Activated T-helper 1 cell treated with Interleukin-2 at 50 U/mL for 16 hours (primary cell): ENCODE data around the gene FILIP1L.
"Not testable (repeated sequence)": the region's sequence is repeated elsewhere in the genome, so short reads cannot be mapped to it uniquely, and the experiment has no call there.

ENCODE experiments used
- DNase-seq: peaks from one replicate; pipeline ENCODE4 v3.0.0-alpha.2; 2020; ENCODE audit warnings: low read depth

The FILIP1L gene

GRCh38 chr3:100098784-100099070 is 15.6 kb downstream of the FILIP1L start:
- DNase-seq = no peak

GRCh38 chr3:100097919-100098783 is 16.1 kb downstream of the FILIP1L start:
- DNase-seq = no peak

GRCh38 chr3:100096866-100097265 is 17.4 kb downstream of the FILIP1L start:
- no peak for DNase-seq

GRCh38 chr3:100096286-100096685 is 18.0 kb downstream of the FILIP1L start:
- not testable (repeated sequence) for DNase-seq

- no peak for DNase-seq
Measured at GRCh38 chr3:100093831-100094230, 20.5 kb downstream of the FILIP1L start.

GRCh38 chr3:100090669-100091005 is 23.7 kb downstream of the FILIP1L start:
- no peak for DNase-seq

GRCh38 chr3:100089812-100090668 is 24.3 kb downstream of the FILIP1L start:
- DNase-seq = no peak

- DNase-seq = no peak
Measured at GRCh38 chr3:100088735-100089368, 25.4 kb downstream of the FILIP1L start.

- DNase-seq = no peak
Measured at GRCh38 chr3:100087198-100087597, 27.1 kb downstream of the FILIP1L start.

GRCh38 chr3:100086401-100086800 is 27.9 kb downstream of the FILIP1L start:
- no peak for DNase-seq

GRCh38 chr3:100084100-100084806 is 30.0 kb downstream of the FILIP1L start:
- DNase-seq = no peak

GRCh38 chr3:100083209-100083608 is 31.1 kb downstream of the FILIP1L start:
- no peak for DNase-seq

GRCh38 chr3:100082714-100083113 is 31.6 kb downstream of the FILIP1L start:
- DNase-seq = no peak

GRCh38 chr3:100081986-100082692 is 32.2 kb downstream of the FILIP1L start:
- DNase-seq = no peak

GRCh38 chr3:100081311-100081710 is 33.0 kb downstream of the FILIP1L start:
- DNase-seq = no peak

GRCh38 chr3:100080573-100080972 is 33.7 kb downstream of the FILIP1L start:
- DNase-seq = no peak

GRCh38 chr3:100079328-100079727 is 35.0 kb downstream of the FILIP1L start:
- DNase-seq = no peak

- no peak for DNase-seq
Measured at GRCh38 chr3:100076731-100077529, 37.4 kb downstream of the FILIP1L start.

GRCh38 chr3:100075851-100076730 is 38.2 kb downstream of the FILIP1L start:
- DNase-seq = no peak

GRCh38 chr3:100075196-100075595 is 39.1 kb downstream of the FILIP1L start:
- no peak for DNase-seq
